ENCODE data around the gene KNSTRN. TPM values are rescaled to one million over a fixed set of nuclear protein-coding genes. Genes with fewer than 3 reads are reported as not detected.
A peak's percentile ranks its signal among the peaks of the same experiment; 100 is the strongest.

Gene KNSTRN, protein sequence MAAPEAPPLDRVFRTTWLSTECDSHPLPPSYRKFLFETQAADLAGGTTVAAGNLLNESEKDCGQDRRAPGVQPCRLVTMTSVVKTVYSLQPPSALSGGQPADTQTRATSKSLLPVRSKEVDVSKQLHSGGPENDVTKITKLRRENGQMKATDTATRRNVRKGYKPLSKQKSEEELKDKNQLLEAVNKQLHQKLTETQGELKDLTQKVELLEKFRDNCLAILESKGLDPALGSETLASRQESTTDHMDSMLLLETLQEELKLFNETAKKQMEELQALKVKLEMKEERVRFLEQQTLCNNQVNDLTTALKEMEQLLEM
- 48.4 and 52.1 TPM in 2 replicates for total RNA-seq

DNA sequence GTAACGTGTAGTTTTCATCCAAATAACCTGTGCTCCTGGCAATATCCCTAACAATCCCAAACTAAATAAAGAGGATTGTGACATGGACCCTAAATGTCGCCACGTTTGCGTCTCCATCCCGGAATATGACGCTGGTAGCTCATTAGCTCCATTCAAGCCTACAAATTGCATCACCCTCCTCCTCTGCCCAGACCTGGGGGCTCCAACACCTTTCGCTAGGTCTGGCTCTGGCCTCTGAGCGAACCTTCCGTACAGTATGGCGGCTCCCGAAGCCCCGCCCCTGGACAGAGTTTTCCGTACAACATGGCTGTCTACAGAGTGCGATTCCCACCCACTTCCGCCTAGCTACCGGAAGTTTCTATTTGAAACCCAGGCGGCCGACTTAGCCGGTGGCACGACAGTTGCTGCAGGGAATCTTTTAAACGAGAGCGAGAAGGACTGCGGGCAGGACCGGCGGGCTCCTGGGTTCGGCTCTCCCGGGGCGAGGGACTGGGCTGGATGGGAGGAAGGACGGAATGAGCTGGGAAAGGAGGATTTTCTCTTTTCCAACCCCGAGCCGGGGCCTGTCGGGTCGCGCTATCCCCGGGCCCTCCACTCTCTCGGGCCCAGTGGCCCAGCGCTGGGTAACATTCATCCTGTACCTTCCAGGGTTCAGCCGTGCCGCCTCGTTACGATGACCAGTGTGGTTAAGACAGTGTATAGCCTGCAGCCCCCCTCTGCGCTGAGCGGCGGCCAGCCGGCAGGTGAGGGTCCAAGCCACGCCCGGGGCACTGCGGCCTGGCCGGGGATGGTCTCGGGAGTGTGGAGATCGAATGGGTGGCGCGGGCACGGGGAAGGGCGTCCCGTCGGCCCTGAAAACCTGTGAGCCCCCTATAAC is at the start of gene KNSTRN:
Gene KNSTRN, plus strand, starts transcription at position 142 of the 877 bp plus-strand sequence. Its CDS starts 115 bp downstream, at position 257.
- Mint-ChIP-seq H3K4me3 (peak within 1 kb of the TSS; percentile 96), H3K36me3 (ENCODE audit: low read depth) (peaks cover 28% of the 10 kb centered on the region), H3K27ac (peak within 1 kb of the TSS; percentile 87), H3K9me3 (no peaks in the 10 kb centered on the region), H3K27me3 (ENCODE audit: insufficient read depth) (peaks cover 7% of the 10 kb centered on the region), H3K4me1 (ENCODE audit: low read depth) (peaks cover 29% of the 10 kb centered on the region)
- DNase-seq (ENCODE audit: low spot score): peak; percentile 87
- intact Hi-C loops (cut with micrococcal nuclease): loop anchor here (1.0 to 5.0 kb wide), 9 partner anchors 15 to 222 kb away; partner anchors contain the start of genes BAHD1, BUB1B, DISP2 and IVD

DNA sequence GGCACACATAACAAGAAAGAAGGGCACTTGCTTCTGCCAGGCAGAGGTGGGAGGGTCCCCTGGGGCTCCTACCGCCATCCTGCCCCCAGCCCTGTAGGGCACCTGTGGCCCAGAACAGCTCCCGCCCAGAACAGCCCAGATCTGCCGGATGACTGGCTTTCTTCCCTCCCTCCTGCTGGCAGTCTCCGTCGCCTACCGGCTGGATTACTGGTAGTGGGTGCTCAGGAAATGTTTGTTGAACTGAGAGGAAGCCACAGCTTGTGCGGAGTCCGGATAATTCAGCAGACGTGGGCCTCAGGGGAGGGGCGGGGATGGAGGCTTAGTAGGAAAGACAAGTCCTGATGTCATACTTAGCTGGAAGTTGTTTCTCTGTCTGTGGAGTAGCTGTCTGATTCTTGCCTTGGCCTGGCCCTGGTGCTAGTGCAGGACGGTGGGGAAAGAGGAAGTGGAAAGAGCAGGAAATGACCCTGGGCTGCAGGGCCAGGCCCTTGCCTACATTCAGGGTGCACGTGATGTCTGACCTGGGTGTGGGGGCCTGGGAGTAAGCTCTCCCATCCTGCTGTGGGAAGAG is 48.5 kb upstream of the KNSTRN start:
- peaks cover 19% of the 10 kb centered on the region for H3K4me1 Mint-ChIP-seq (ENCODE audit: low read depth)
- intact Hi-C loops (cut with micrococcal nuclease): no loop called here
- peak overlapping the region; percentile 73 for H3K27ac Mint-ChIP-seq
- H3K9me3 Mint-ChIP-seq: no peaks in the 10 kb centered on the region
- peak overlapping the region; percentile 17 for H3K4me3 Mint-ChIP-seq
- DNase-seq (ENCODE audit: low spot score): no peak
- no peaks in the 10 kb centered on the region for H3K36me3 Mint-ChIP-seq (ENCODE audit: low read depth)
- H3K27me3 Mint-ChIP-seq (ENCODE audit: insufficient read depth): peaks cover 1% of the 10 kb centered on the region

DNA sequence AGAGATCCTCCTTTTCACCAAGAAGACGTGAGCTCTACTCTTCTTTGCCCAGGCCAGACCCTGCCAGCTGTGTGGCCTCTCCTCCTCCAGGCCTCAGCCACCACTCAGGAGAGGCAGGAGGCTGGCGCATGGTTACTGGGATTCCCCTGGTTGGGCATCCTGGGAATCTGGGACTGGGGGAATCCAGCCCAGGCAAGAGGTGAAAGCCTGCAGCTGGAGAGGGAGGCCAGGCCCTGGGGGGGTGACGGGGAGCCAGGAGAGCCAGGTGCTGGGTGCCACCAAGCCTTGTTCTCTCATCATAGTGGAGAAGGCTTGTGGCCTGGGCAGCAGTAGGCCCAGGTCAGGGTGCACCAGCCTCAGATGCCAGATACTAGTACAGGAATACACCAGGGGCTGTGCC is 48.0 kb upstream of the KNSTRN start:
- Mint-ChIP-seq H3K27ac (no peak overlapping the region), H3K36me3 (ENCODE audit: low read depth) (no peaks in the 10 kb centered on the region), H3K9me3 (no peaks in the 10 kb centered on the region), H3K4me3 (no peak overlapping the region), H3K27me3 (ENCODE audit: insufficient read depth) (peaks cover 1% of the 10 kb centered on the region), H3K4me1 (ENCODE audit: low read depth) (peaks cover 18% of the 10 kb centered on the region)
- no peak for DNase-seq (ENCODE audit: low spot score)
- intact Hi-C loops (cut with micrococcal nuclease): no loop called here

DNA sequence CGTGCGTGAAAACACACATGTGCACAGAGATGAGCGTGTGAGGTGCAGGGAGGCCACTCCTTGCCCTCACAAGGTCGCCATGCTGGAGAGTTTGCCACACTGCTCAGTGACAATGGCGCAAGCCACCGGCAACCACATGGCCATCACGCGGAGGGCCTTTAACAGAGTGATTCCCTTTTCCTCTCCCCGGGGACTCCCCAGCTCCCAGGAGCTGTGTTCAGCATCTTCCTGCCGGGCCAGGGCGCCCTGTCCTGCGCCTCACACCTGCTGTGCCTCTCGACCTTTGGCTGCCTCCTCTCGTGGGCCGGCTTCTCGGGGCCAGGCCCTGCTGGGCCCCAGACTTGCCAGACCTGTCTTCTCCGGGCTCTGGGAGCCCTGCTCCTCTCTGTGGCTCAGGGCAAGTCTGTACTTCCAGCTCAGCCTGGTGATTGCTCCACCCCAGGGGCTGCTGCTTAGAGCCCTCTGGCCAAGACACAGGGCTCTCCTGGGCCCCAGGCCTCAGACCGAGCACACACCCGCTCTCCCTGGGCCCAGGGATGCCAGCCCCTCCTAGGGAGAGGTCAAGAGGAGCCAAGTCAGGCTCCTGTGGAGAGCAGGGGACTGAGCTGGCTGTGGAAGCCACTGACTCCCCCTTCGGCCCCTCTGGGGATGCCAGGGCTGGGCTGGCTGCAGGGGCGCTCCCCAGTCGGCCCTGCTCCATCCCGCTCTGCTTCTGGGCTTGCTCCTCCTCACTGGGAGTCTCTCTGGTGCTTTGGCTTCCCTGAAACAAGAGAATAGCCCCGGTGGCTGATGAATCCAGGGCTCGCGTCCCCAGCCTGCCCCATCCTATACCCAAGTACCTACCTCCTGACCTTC is 47.4 kb upstream of the KNSTRN start:
- no peaks in the 10 kb centered on the region for H3K36me3 Mint-ChIP-seq (ENCODE audit: low read depth)
- H3K4me3 Mint-ChIP-seq: no peak overlapping the region
- intact Hi-C loops (cut with micrococcal nuclease): loop anchor here (5.0 kb wide), 1 partner anchor 118 kb away; no protein-coding TSS in a partner anchor
- H3K9me3 Mint-ChIP-seq: no peaks in the 10 kb centered on the region
- H3K27me3 Mint-ChIP-seq (ENCODE audit: insufficient read depth): no peaks in the 10 kb centered on the region
- no peak for DNase-seq (ENCODE audit: low spot score)
- H3K27ac Mint-ChIP-seq: no peak overlapping the region
- peaks cover 18% of the 10 kb centered on the region for H3K4me1 Mint-ChIP-seq (ENCODE audit: low read depth)

DNA sequence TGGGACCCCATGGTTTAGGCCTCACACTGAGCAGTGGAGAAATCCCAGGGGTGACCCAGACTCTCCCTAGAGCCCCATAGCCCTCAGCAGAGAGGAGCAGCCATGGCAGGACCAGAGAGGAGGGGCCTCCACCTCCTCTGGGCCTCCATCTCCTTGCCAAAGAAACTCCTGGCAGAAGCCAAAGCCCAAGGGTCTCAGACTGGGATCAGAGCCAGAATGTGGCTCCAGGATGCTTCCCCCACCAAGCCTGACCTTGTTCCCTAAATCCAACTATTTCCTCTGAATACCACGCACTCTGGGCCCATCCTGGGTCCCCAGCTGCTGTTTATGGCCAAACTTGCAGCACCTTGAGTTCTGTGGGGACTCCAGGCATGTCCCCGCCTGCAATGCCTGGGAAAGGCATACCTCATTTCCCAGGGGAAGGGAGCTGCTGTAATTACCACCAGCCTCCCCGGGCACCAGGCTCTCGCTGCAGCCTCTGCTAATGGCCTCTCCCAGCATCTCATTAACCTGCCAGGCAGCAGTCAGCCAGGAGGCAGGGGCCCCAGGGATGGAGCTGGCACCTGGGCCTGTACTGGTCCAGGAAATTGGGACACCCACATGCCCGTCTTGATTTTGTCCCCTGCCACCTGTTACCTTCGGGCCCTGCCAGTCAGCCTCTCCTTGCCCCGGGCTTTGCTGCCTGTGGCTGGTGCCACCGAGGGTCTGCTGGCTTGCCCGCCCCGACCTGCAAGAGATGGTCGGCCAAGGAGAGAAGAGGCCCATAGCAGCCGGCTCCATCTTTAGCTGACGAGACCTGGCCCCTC is 46.4 kb upstream of the KNSTRN start:
- Mint-ChIP-seq H3K27me3 (ENCODE audit: insufficient read depth) (no peaks in the 10 kb centered on the region), H3K27ac (no peak overlapping the region), H3K9me3 (no peaks in the 10 kb centered on the region), H3K36me3 (ENCODE audit: low read depth) (no peaks in the 10 kb centered on the region), H3K4me1 (ENCODE audit: low read depth) (peaks cover 18% of the 10 kb centered on the region), H3K4me3 (no peak overlapping the region)
- no peak for DNase-seq (ENCODE audit: low spot score)
- intact Hi-C loops (cut with micrococcal nuclease): loop anchor here (5.0 kb wide), 1 partner anchor 119 kb away; no protein-coding TSS in a partner anchor

DNA sequence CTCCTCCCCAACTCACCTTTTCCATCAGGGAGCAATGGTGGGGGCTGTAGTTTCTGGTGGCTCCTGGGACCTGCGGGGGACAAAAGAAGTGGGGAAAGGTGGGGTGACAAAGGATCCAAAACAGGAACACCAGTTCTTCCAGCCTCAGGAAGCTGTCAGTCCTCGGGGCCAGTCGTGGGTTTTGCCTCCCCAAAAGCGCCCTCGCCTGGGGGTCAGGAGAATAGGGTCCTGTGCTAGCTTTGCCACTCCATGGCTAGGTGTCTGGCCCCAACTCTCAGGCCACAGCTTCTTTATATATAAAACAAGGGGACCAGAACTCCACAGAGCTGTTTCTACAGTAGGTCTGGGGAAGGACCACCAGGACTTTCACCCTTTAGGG is 45.8 kb upstream of the KNSTRN start:
- no peak for DNase-seq (ENCODE audit: low spot score)
- Mint-ChIP-seq H3K4me3 (no peak overlapping the region), H3K36me3 (ENCODE audit: low read depth) (no peaks in the 10 kb centered on the region), H3K9me3 (no peaks in the 10 kb centered on the region), H3K27ac (no peak overlapping the region), H3K27me3 (ENCODE audit: insufficient read depth) (no peaks in the 10 kb centered on the region), H3K4me1 (ENCODE audit: low read depth) (peaks cover 18% of the 10 kb centered on the region)
- intact Hi-C loops (cut with micrococcal nuclease): loop anchor here (5.0 kb wide), 1 partner anchor 119 kb away; no protein-coding TSS in a partner anchor

DNA sequence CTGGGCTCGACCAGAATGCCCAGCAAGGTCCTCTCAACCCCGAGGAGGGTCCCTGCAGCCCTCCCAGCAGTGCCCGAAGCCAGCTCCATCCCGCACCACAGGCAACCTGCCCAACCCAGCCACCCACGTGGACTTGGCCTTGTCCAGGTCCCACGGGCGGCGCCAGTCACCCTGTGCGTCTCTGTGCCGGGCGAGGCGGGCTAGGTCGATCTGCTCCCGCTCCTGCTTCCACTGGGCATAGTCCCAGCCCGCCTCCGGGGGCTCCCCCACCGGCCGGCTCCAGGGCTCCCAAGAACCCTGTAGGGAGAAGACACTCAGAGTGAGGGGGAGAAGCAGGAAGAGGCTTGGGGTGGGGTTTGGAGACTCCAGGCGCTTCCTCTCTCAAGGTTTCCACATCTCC is 44.9 kb upstream of the KNSTRN start:
- Mint-ChIP-seq H3K27ac (no peak overlapping the region), H3K4me3 (no peak overlapping the region), H3K36me3 (ENCODE audit: low read depth) (no peaks in the 10 kb centered on the region), H3K27me3 (ENCODE audit: insufficient read depth) (no peaks in the 10 kb centered on the region), H3K4me1 (ENCODE audit: low read depth) (peaks cover 18% of the 10 kb centered on the region), H3K9me3 (no peaks in the 10 kb centered on the region)
- intact Hi-C loops (cut with micrococcal nuclease): loop anchor here (5.0 kb wide), 1 partner anchor 120 kb away; no protein-coding TSS in a partner anchor
- DNase-seq (ENCODE audit: low spot score): no peak

DNA sequence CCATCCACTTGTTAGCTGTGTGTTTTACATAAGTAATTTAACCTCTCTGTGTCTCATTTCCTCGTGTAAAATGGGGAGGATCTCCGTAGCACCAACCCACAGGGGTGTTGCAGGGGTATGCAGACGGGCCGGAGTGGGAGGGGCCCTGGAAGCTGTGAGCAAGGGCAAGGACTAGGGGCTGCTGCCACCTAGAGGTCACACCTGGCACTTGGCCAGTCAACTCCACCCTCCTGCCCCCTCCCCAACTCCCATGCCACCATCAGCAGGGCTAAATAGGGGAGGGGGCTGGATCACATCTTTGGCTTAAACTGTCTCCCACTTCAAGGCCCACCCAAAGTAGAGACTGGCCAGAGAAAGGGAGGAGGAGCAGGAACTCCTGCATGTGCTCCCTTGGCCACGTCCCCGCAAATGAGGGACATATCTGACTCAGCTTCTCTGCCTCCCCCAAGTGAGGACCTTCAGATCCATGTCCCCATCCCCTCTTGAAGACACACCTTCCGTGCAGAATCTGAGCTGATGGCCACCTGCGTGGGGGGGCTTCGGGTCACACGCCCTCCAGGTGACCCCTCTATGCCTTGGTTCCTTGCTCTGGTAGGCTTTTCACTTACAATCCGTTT is 44.4 kb upstream of the KNSTRN start:
- peak; percentile 70 for DNase-seq (ENCODE audit: low spot score)
- Mint-ChIP-seq H3K27ac (no peak overlapping the region), H3K36me3 (ENCODE audit: low read depth) (no peaks in the 10 kb centered on the region), H3K4me3 (no peak overlapping the region), H3K27me3 (ENCODE audit: insufficient read depth) (peaks cover 2% of the 10 kb centered on the region), H3K4me1 (ENCODE audit: low read depth) (peaks cover 18% of the 10 kb centered on the region), H3K9me3 (no peaks in the 10 kb centered on the region)
- intact Hi-C loops (cut with micrococcal nuclease): loop anchor here (1.0 to 5.0 kb wide), 4 partner anchors 17 to 121 kb away; partner anchors contain the start of gene PLCB2

DNA sequence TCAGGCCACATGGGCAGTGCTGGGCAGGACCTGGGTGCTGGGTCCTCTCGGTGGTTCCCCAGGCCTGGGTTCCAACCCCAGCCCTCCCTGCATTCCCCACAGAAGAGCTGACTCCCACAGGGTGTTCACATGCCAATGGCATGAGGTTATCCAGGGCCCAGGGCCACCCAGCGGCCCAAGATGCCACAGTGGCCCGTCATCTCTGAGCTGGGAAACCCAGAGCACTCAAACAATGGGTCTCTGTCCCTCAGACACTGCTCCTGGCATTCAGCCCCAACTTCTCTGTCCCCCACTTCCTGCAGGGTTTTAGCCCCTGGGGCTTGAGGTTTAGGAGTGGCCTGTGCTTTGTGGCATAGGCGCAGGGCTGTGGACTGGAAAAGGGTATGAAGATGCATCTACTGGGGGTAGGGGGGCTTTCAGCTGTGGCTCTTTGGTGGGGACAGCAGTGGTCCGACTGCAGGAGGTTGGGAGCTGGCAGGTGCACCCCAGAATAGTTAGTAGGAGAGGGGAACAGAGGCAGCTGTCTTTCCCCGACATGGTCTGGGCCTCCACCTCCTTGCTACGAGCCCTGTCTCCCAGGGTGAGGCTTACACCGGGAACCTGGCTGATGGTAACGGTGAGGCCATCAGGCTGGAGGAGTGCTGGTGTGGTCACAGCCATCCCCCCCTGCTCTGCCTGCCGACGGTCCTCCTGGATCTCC is 43.5 kb upstream of the KNSTRN start:
- Mint-ChIP-seq H3K36me3 (ENCODE audit: low read depth) (no peaks in the 10 kb centered on the region), H3K4me3 (no peak overlapping the region), H3K9me3 (no peaks in the 10 kb centered on the region), H3K27ac (no peak overlapping the region), H3K4me1 (ENCODE audit: low read depth) (peaks cover 11% of the 10 kb centered on the region), H3K27me3 (ENCODE audit: insufficient read depth) (peaks cover 2% of the 10 kb centered on the region)
- DNase-seq (ENCODE audit: low spot score): no peak
- intact Hi-C loops (cut with micrococcal nuclease): loop anchor here (1.0 to 5.0 kb wide), 4 partner anchors 18 to 122 kb away; partner anchors contain the start of gene PLCB2

DNA sequence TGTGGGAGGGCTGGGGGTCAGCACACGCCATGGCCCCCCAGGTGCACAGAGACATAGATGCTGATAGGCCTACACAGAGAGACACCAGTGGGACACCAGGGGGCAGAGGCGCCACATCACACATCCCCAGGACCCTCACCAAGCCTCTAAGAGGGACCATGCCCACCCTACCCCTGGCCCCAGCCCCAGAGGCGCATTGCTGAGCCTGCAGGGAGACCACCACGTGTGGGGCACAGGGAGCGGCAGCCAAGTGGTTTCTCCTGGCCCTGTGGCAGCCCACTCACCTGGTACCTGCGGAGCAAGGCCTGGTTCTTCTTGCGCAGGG is 42.9 kb upstream of the KNSTRN start:
- peaks cover 6% of the 10 kb centered on the region for H3K27me3 Mint-ChIP-seq (ENCODE audit: insufficient read depth)

More for the DNA sequence above, 42.9 kb upstream of the KNSTRN start:
- Mint-ChIP-seq H3K4me3 (no peak overlapping the region), H3K36me3 (ENCODE audit: low read depth) (no peaks in the 10 kb centered on the region), H3K4me1 (ENCODE audit: low read depth) (peaks cover 6% of the 10 kb centered on the region), H3K27ac (no peak overlapping the region), H3K9me3 (no peaks in the 10 kb centered on the region)
- intact Hi-C loops (cut with micrococcal nuclease): loop anchor here (5.0 kb wide), 1 partner anchor 122 kb away; no protein-coding TSS in a partner anchor
- DNase-seq (ENCODE audit: low spot score): no peak

Measured in activated T-helper 1 cell treated with anti-CD3 and anti-CD28 coated beads, Interleukin-12 subunit alpha, Interleukin-12 subunit beta, Interleukin-2, Interleukin-4 antibody, amounts not matched to agents 30 ng/mL and 10 ng/mL and 1 ng/mL, durations not matched to agents 14 hours and 24 hours and 36 hours (primary cell).